PC-9 (cell line): ENCODE measurements around the gene TELO2. TPM values are rescaled to one million over a fixed set of nuclear protein-coding genes. Genes with fewer than 3 reads are reported as not detected.
A peak's percentile ranks its signal among the peaks of the same experiment; 100 is the strongest.

Experiments used
- BruUV-seq: library from RNA; stranded (reverse); fragments of 400-500 nt; replicated peaks from 2 replicates; lab custom pipeline; 2021; lab: Mats Ljungman, UMichigan
- CTCF ChIA-PET: fragments of 300-600 bp; sonication (Branson Sonifier 250); formaldehyde crosslinking; loops from one replicate; lab custom pipeline; 2022; ENCODE audit warnings: antibody characterized with exemption; lab: Charles Lee
- POLR2A ChIA-PET: fragments of 300-600 bp; sonication (Branson Sonifier 250); formaldehyde crosslinking; loops from one replicate; lab custom pipeline; 2022; ENCODE audit warnings: antibody characterized with exemption; ENCODE audit not compliant: unreplicated experiment; lab: Charles Lee
- DNase-seq, 2 experiments: peaks; one replicate each; pipeline versions ENCODE4 v3.0.0 to v3.0.0-alpha.2; 2015 to 2022; ENCODE audit warnings: mixed read lengths in 1 of 2
- H2AFZ ChIP-seq: fragments of 200-600 bp; sonication (generic); 2 replicates; pipeline ENCODE4 v1.8.1; 2017; ENCODE audit warnings: antibody characterized with exemption
- H3F3A ChIP-seq: fragments of 200-600 bp; sonication (generic); 2 replicates; pipeline ENCODE4 v1.8.1; 2017; ENCODE audit warnings: antibody characterized with exemption, mild to moderate bottlenecking, low read depth; ENCODE audit not compliant: insufficient read depth
- H3K27ac ChIP-seq: fragments of 200-600 bp; sonication (generic); 2 replicates; pipeline ENCODE4 v1.6.1; 2016; ENCODE audit warnings: mixed run types
- H3K27me3 ChIP-seq: fragments of 200-600 bp; sonication (generic); 2 replicates; pipeline ENCODE4 v1.6.1; 2016; ENCODE audit warnings: low read depth, mixed run types; ENCODE audit not compliant: insufficient read depth
- H3K36me3 ChIP-seq: fragments of 200-600 bp; sonication (generic); 2 replicates; pipeline ENCODE4 v1.6.1; 2016; ENCODE audit warnings: low read depth, mixed run types
- H3K4me1 ChIP-seq: fragments of 200-600 bp; sonication (generic); replicated peaks from 2 replicates; pipeline ENCODE4 v1.6.1; 2016; ENCODE audit warnings: mixed run types; ENCODE audit not compliant: insufficient read depth
- H3K4me2 ChIP-seq: fragments of 200-600 bp; sonication (generic); 2 replicates; pipeline ENCODE4 v1.6.1; 2017; ENCODE audit warnings: mixed run types
- H3K4me3 ChIP-seq: fragments of 200-600 bp; sonication (generic); 2 replicates; pipeline ENCODE4 v1.6.1; 2016; ENCODE audit warnings: mixed run types
- H3K79me2 ChIP-seq: fragments of 200-600 bp; sonication (generic); 2 replicates; pipeline ENCODE4 v1.6.1; 2017; ENCODE audit warnings: low read depth, mixed run types
- H3K9me2 ChIP-seq: fragments of 200-600 bp; sonication (generic); 2 replicates; pipeline ENCODE4 v1.8.1; 2017; ENCODE audit warnings: mild to moderate bottlenecking; ENCODE audit not compliant: insufficient read depth
- H3K9me3 ChIP-seq: fragments of 200-600 bp; sonication (generic); 2 replicates; pipeline ENCODE4 v1.8.1; 2016; ENCODE audit warnings: low read depth; ENCODE audit not compliant: insufficient read depth
- H4K20me1 ChIP-seq: fragments of 200-600 bp; sonication (generic); 2 replicates; pipeline ENCODE4 v1.8.1; 2017; ENCODE audit not compliant: insufficient read depth
- CTCF ChIP-seq: fragments of 200-600 bp; sonication (generic); conservative IDR thresholded peaks from 2 replicates; pipeline ENCODE4 v1.6.1; 2017; ENCODE audit warnings: mixed run types, antibody characterized with exemption, mild to moderate bottlenecking, moderate library complexity
- EZH2 ChIP-seq: fragments of 200-600 bp; sonication (generic); IDR thresholded peaks from 2 replicates; pipeline ENCODE4 v1.8.0; 2017; ENCODE audit warnings: antibody characterized with exemption, low read depth
- intact Hi-C: fragments of 100-400 bp; cut with micrococcal nuclease; formaldehyde crosslinking; loops from one replicate; pipeline ENCODE4 v1.10.0; 2022; ENCODE audit not compliant: unreplicated experiment
- total RNA-seq: library from RNA; stranded (reverse); gene quantifications from 2 replicates; pipeline ENCODE4 v1.2.3, GENCODE V29; 2021

The TELO2 gene
- total RNA-seq, 1 experiment from 2014 or later, result 56.0 TPM

- H3K4me1 ChIP-seq, result peaks cover 5% of the 10 kb centered on the region
- no peaks in the 10 kb centered on the region for H3K9me3 ChIP-seq
- peak overlapping the region; percentile 28; the same call in 1 of the 2 replicates for H3K27ac ChIP-seq
- H3K9me2 ChIP-seq, result no peaks in the 10 kb centered on the region
- H3F3A ChIP-seq, result no peaks in the 10 kb centered on the region
- no TSS peak for BruUV-seq
- peak overlapping the region; percentile 39; the same call in 1 of the 2 replicates for H2AFZ ChIP-seq
- no peak overlapping the region for H3K4me3 ChIP-seq
- H4K20me1 ChIP-seq, result no peaks in the 10 kb centered on the region
- ChIA-PET POLR2A (no interaction called here), CTCF (no interaction called here)
- intact Hi-C loops, result no loop called here
- peak; percentile 34 to 55 for DNase-seq
- peak overlapping the region; percentile 49 for H3K4me2 ChIP-seq
- no peaks in the 10 kb centered on the region for H3K27me3 ChIP-seq
- no peaks in the 10 kb centered on the region for H3K79me2 ChIP-seq
- TF ChIP-seq EZH2 (no peak), CTCF (no peak)
- no peaks in the 10 kb centered on the region for H3K36me3 ChIP-seq
Measured at GRCh38 chr16:1481906-1482835, 11.0 kb upstream of the TELO2 start.

- Histone ChIP-seq H3K27ac (no peak overlapping the region), H3K4me1 (peaks cover 5% of the 10 kb centered on the region), H3K79me2 (no peaks in the 10 kb centered on the region), H2AFZ (no peak overlapping the region), H3K36me3 (no peaks in the 10 kb centered on the region), H4K20me1 (no peaks in the 10 kb centered on the region), H3K9me3 (no peaks in the 10 kb centered on the region), H3K4me3 (no peak overlapping the region), H3K4me2 (no peak overlapping the region), H3K27me3 (no peaks in the 10 kb centered on the region), H3F3A (no peaks in the 10 kb centered on the region), H3K9me2 (no peaks in the 10 kb centered on the region)
- POLR2A ChIA-PET, result no interaction called here
- no TSS peak for BruUV-seq
- CTCF ChIA-PET, result no interaction called here
- intact Hi-C loops, result no loop called here
- TF ChIP-seq EZH2 (no peak), CTCF (no peak)
- DNase-seq, result no peak
Measured at GRCh38 chr16:1485847-1486496, 7.2 kb upstream of the TELO2 start.

- BruUV-seq, result no TSS peak
- ChIA-PET POLR2A (no interaction called here), CTCF (no interaction called here)
- no peaks in the 10 kb centered on the region for H3K9me3 ChIP-seq
- no peaks in the 10 kb centered on the region for H3K79me2 ChIP-seq
- DNase-seq, result no peak
- H3K36me3 ChIP-seq, result no peaks in the 10 kb centered on the region
- H3K9me2 ChIP-seq, result no peaks in the 10 kb centered on the region
- H3K4me3 ChIP-seq, result no peak overlapping the region
- no peak overlapping the region for H2AFZ ChIP-seq
- H3K27ac ChIP-seq, result no peak overlapping the region
- H3K27me3 ChIP-seq, result no peaks in the 10 kb centered on the region
- no peak overlapping the region for H3K4me2 ChIP-seq
- H3K4me1 ChIP-seq, result peaks cover 5% of the 10 kb centered on the region
- no peaks in the 10 kb centered on the region for H4K20me1 ChIP-seq
- H3F3A ChIP-seq, result no peaks in the 10 kb centered on the region
- intact Hi-C loops, result no loop called here
- TF ChIP-seq CTCF, result no peak
Measured at GRCh38 chr16:1486551-1487390, 6.4 kb upstream of the TELO2 start.
